MM.1S (cell line): Measurements from ENCODE around the gene LEMD3.

ENCODE experiments used
- EZH2 ChIP-seq: fragments of 300-600 bp; sonication (generic); optimal IDR thresholded peaks from 2 replicates; pipeline ENCODE3; 2017; ENCODE audit warnings: low read depth, mild to moderate bottlenecking, antibody characterized with exemption, low read length, mixed read lengths
- EZH2phosphoT487 ChIP-seq: fragments of 300-600 bp; sonication (generic); IDR thresholded peaks from 2 replicates; pipeline ENCODE4 v1.6.1; 2018; ENCODE audit warnings: antibody characterized with exemption, low read length
- TF ChIP-seq, protein P1 (sequence below): fragments of 300-600 bp; sonication (generic); IDR thresholded peaks from 2 replicates; pipeline ENCODE4 v1.5.1; 2016; ENCODE audit warnings: antibody characterized with exemption, low read length, mixed read lengths

DNA sequence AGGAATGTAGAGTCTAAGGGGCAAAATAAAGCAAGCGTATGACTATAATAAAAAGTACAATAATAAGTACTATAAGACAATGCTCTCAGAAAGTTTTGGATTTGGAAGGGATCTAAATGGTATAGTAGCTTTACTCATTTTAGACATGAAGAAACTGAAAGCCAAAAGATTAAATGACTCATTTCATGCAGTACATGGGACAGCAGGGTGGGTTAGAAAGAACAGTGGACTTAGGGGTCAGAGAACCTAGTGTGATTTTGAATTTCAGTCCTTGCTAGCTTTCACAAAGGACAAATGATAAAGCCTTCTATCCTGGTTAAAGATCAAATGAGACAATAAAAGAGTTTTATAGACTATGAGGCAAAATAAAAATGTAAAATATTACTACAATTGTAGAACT is 6.8 kb upstream of the LEMD3 start:
- TF ChIP-seq, protein P1, sequence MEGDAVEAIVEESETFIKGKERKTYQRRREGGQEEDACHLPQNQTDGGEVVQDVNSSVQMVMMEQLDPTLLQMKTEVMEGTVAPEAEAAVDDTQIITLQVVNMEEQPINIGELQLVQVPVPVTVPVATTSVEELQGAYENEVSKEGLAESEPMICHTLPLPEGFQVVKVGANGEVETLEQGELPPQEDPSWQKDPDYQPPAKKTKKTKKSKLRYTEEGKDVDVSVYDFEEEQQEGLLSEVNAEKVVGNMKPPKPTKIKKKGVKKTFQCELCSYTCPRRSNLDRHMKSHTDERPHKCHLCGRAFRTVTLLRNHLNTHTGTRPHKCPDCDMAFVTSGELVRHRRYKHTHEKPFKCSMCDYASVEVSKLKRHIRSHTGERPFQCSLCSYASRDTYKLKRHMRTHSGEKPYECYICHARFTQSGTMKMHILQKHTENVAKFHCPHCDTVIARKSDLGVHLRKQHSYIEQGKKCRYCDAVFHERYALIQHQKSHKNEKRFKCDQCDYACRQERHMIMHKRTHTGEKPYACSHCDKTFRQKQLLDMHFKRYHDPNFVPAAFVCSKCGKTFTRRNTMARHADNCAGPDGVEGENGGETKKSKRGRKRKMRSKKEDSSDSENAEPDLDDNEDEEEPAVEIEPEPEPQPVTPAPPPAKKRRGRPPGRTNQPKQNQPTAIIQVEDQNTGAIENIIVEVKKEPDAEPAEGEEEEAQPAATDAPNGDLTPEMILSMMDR = no peak
- TF ChIP-seq EZH2 (no peak), EZH2phosphoT487 (no peak)
